Heart left ventricle (tissue), 13 donors: ENCODE measurements around the gene MYCN.

Source experiments
- CTCF ChIP-seq, 12 donors: fragments of 200-600 bp; sonication (generic) in 4 of 12; IDR thresholded peaks; one replicate each; pipeline versions ENCODE4 v1.5.0 to v1.8.0; 2018 to 2022; ENCODE audit warnings: antibody characterized with exemption in 12 of 12, mild to moderate bottlenecking in 5 of 12
- POLR2A ChIP-seq, 2 donors: fragments of 450-650 bp; IDR thresholded peaks; one replicate each; pipeline ENCODE4 v1.6.1; 2017; ENCODE audit warnings: antibody characterized with exemption in 2 of 2, mild to moderate bottlenecking in 2 of 2, moderate library complexity in 2 of 2
- donor health status: ischemic (EF 13 %, LVEDD 7.1; RV severe dilation, severe dysfunction).
- donor health status: DM: no; HTN: yes; CAD: no.
- donor health status: DM: no; HTN: no; CAD: no.
- donor health status: ischemic (EF 25% LVEDD 6.9; RV normal size, moderate dysfunction).
- donor health status: ischemic (EF 25% LVEDD 5.7; RV mildly dilated, moderate dysfunction).
- donor health status: ischemic (EF 35%, LVEDD 5.7; RV mildly dilated, moderate dysfunction).
- donor health status: nonischemic (EF 11% LVEDD 7.7; RV severe dilation, severe dysfunction).
- donor health status: DM: yes; HTN: yes; CAD: no.
- donor health status: PGD.
- donor health status: ischemic (EF 29% LVEDD 5.4; RV normal size, mild dysfunction).
- donor health status: nonischemic (EF 23%, LVEDD 6.1; RV moderate dilation, normal function).

GRCh38 chr2:15926252-15926651, 14.1 kb upstream of the MYCN start:
- TF ChIP-seq CTCF (IDR thresholded peaks at IDR 0.05), result no peak
- TF ChIP-seq POLR2A (IDR thresholded peaks at IDR 0.05), result no peak
